HepG2 (cell line): ENCODE data around the gene DPEP2NB. TPM values are rescaled to one million over a fixed set of nuclear protein-coding genes. Genes with fewer than 3 reads are reported as not detected.
"Not testable (repeated sequence)": the region's sequence is repeated elsewhere in the genome, so short reads cannot be mapped to it uniquely, and the experiment has no call there.

ENCODE experiments used
- ATAC-seq: fragments of 200-7000 bp; cut with Tn5 transposase; 3 replicates; pipeline ENCODE4 v1.9.1; 2020; ENCODE audit warnings: mild to moderate bottlenecking, moderate library complexity
- BruUV-seq: library from RNA; stranded (reverse); fragments of 400-500 nt; replicated peaks from 2 replicates; lab custom pipeline; 2021; lab: Mats Ljungman, UMichigan
- CTCF ChIA-PET: fragments of 300-600 bp; formaldehyde crosslinking; extraction: SDS; loops from one replicate; lab custom pipeline; 2021; ENCODE audit warnings: low total read pairs, inconsistent platforms, low intra/inter-chr PET ratio; lab: Yijun Ruan, JAX
- POLR2A ChIA-PET: fragments of 350-600 bp; sonication (Branson Sonifier 250); formaldehyde crosslinking; loops from one replicate; lab custom pipeline; 2020; ENCODE audit warnings: antibody characterized with exemption, inconsistent platforms; lab: Yijun Ruan, JAX
- DNase-seq: peaks from one replicate; pipeline ENCODE4 v3.0.0-alpha.2; 2015; ENCODE audit warnings: low spot score
- FAIRE-seq: peaks from 3 replicates; lab custom pipeline; 2011; peaks lifted over from hg19 to GRCh38; lab: Jason Lieb, UNC
- H2AFZ ChIP-seq: one replicate; pipeline ENCODE4 v1.6.1; 2011; ENCODE audit warnings: low read length, inconsistent platforms
- H3K27ac ChIP-seq: fragments of 300-600 bp; 3 replicates; pipeline ENCODE4 v1.8.0; 2011; ENCODE audit warnings: mixed run types, mild to moderate bottlenecking, mixed read lengths, low read length, inconsistent platforms; ENCODE audit not compliant: insufficient read depth; ENCODE audit errors: extremely low read length
- H3K27me3 ChIP-seq, 2 experiments: fragments of 200-600 bp in 1 of 2; 2 replicates in 1 of 2; 3 replicates in 1 of 2; pipeline versions ENCODE4 v1.6.0 to v1.8.0; 2011; ENCODE audit warnings: low read length in 2 of 2, mild to moderate bottlenecking in 2 of 2, moderate library complexity in 2 of 2, inconsistent platforms in 1 of 2; ENCODE audit not compliant: insufficient read depth in 2 of 2, control insufficient read depth in 1 of 2
- H3K36me3 ChIP-seq, 2 experiments: fragments of 200-600 bp in 1 of 2; replicated peaks in 1 of 2; 2 replicates in 1 of 2; 3 replicates in 1 of 2; pipeline versions ENCODE4 v1.5.1 to v1.8.0; 2011; ENCODE audit warnings: low read length in 2 of 2, inconsistent platforms in 1 of 2; ENCODE audit not compliant: insufficient read depth in 2 of 2, control insufficient read depth in 1 of 2
- H3K4me1 ChIP-seq: 2 replicates; pipeline ENCODE4 v1.5.1; 2012; ENCODE audit warnings: low read length, inconsistent platforms; ENCODE audit not compliant: insufficient read depth
- H3K4me2 ChIP-seq: 2 replicates; pipeline ENCODE4 v1.6.0; 2011; ENCODE audit warnings: low read depth, low read length, inconsistent platforms
- H3K4me3 ChIP-seq, 3 experiments: fragments of 200-600 bp in 1 of 3; sonication (generic), shearing (Covaris generic) in 1 of 3; replicated peaks in 1 of 3; 2 replicates each; pipeline ENCODE4 v1.5.1; 2011 to 2016; ENCODE audit warnings: low read length in 3 of 3, inconsistent platforms in 2 of 3, low read depth in 2 of 3, mild to moderate bottlenecking in 2 of 3, control low read depth in 1 of 3, mixed read lengths in 1 of 3; ENCODE audit not compliant: insufficient read depth in 1 of 3
- H3K79me2 ChIP-seq: one replicate; pipeline ENCODE4 v1.6.1; 2011; ENCODE audit warnings: low read length, inconsistent platforms; ENCODE audit not compliant: insufficient read depth
- H3K9ac ChIP-seq: 2 replicates; pipeline ENCODE4 v1.6.0; 2011; ENCODE audit warnings: mild to moderate bottlenecking, low read depth, low read length, inconsistent platforms; ENCODE audit not compliant: insufficient read depth
- H3K9me3 ChIP-seq: 2 replicates; pipeline ENCODE4 v1.5.1; 2012; ENCODE audit warnings: mild to moderate bottlenecking, low read length
- H4K20me1 ChIP-seq: 2 replicates; pipeline ENCODE4 v1.6.0; 2011; ENCODE audit warnings: inconsistent platforms, mild to moderate bottlenecking, low read length, moderate library complexity; ENCODE audit not compliant: insufficient read depth
- DNMT1 ChIP-seq: sonication (generic); formaldehyde crosslinking; IDR thresholded peaks from 2 replicates; pipeline ENCODE4 v1.5.1; 2020; ENCODE audit warnings: mild to moderate bottlenecking, missing genetic modification reagents
- SETDB1 ChIP-seq: sonication (generic); formaldehyde crosslinking; IDR thresholded peaks from 2 replicates; pipeline ENCODE4 v1.5.1; 2020; ENCODE audit warnings: missing genetic modification reagents, mild to moderate bottlenecking, borderline replicate concordance
- TEAD3 ChIP-seq: optimal IDR thresholded peaks from 2 replicates; pipeline ENCODE3; 2016; ENCODE audit warnings: borderline replicate concordance
- ZBTB38 ChIP-seq: sonication (generic); formaldehyde crosslinking; IDR thresholded peaks from 2 replicates; pipeline ENCODE4 v1.5.1; 2020; ENCODE audit warnings: mild to moderate bottlenecking, missing genetic modification reagents
- ZFP91 ChIP-seq: sonication (generic); formaldehyde crosslinking; IDR thresholded peaks from 2 replicates; pipeline ENCODE4 v1.9.0; 2022; ENCODE audit warnings: missing genetic modification reagents, mild to moderate bottlenecking, borderline replicate concordance
- ZNF687 ChIP-seq: sonication (generic); formaldehyde crosslinking; IDR thresholded peaks from 2 replicates; pipeline ENCODE4 v1.5.1; 2020; ENCODE audit warnings: mild to moderate bottlenecking, missing genetic modification reagents, moderate library complexity
- WGBS: methylation state at CpG from one replicate; pipeline ENCODE4 v1.1.6; 2017; ENCODE audit warnings: low lambda C conversion rate; 5-methylcytosine and 5-hydroxymethylcytosine counted together
- in situ Hi-C: cut with HindIII; loops from 2 replicates; pipeline ENCODE4 v1.10.0; 2017; ENCODE audit warnings: low pct_unique_long_range_greater_than_20kb; ENCODE audit not compliant: extremely low pct_ligation_motif_present
- intact Hi-C: fragments of 100-400 bp; cut with micrococcal nuclease; formaldehyde crosslinking; loops from one replicate; pipeline ENCODE4 v1.10.0; 2022; ENCODE audit not compliant: unreplicated experiment
- polyA plus RNA-seq, 8 experiments: library from polyadenylated mRNA; depleted of rRNA in 3 of 8; stranded (reverse) in 7 of 8; unstranded in 1 of 8; fragments of >200 nt; fragmentation: Illumina TruSeq in 4 of 8; extraction: Trizol in 4 of 8; gene quantifications; 2 replicates each; pipeline versions ENCODE4 v1.2.1 to v1.2.3, GENCODE V29; 2011 to 2016; ENCODE audit warnings: low read depth in 4 of 8, missing spikeins in 1 of 8, mixed read lengths in 1 of 8; ENCODE audit not compliant: insufficient read depth in 1 of 8
- total RNA-seq, 5 experiments: library from RNA; depleted of rRNA; stranded (reverse); fragments of >200 nt; fragmentation: Illumina TruSeq; extraction: Trizol; gene quantifications; 2 replicates each; pipeline ENCODE4 v1.2.3, GENCODE V29; 2016; ENCODE audit warnings: low read depth in 1 of 5

DPEP2NB gene
- total and polyA plus RNA-seq, 2 of the 13 experiments (the other 11 are each of a cell fraction or from before 2014, with no cell fraction given), result not detected

- H4K20me1 ChIP-seq, DNase-seq, H2AFZ ChIP-seq, H3K4me2 ChIP-seq, H3K4me3 ChIP-seq, FAIRE-seq, H3K9me3 ChIP-seq, BruUV-seq, intact Hi-C loops, H3K79me2 ChIP-seq, ATAC-seq, H3K27me3 ChIP-seq, in situ Hi-C loops, CTCF ChIA-PET, H3K36me3 ChIP-seq: not testable (repeated sequence)
- H3K4me1 ChIP-seq, result peaks cover 48% of the 10 kb centered on the region
- POLR2A ChIA-PET, result interaction anchor here (0.6 to 1.8 kb wide), 12 partner anchors 7 to 86 kb away, joined by 3 to 13 read pairs (median 4); partner anchors contain the start of genes DDX28, DUS2, LCAT and NFATC3
- peak overlapping the region; percentile 31 for H3K9ac ChIP-seq
- WGBS, result 90% methylated on average over 22 of the region's 36 CpGs
- peak overlapping the region; percentile 72 for H3K27ac ChIP-seq
- TF ChIP-seq ZBTB38 (CRISPR knock-in tag) (peak; percentile 92), SETDB1 (CRISPR knock-in tag) (0 out of 2 replicates have a peak, but pooled peaks have one; percentile 85), ZFP91 (CRISPR knock-in tag) (peak; percentile 46; the same call in 1 of the 2 replicates), DNMT1 (CRISPR knock-in tag) (peak; percentile 53; the same call in 1 of the 2 replicates), ZNF687 (peak; percentile 57; the same call in 1 of the 2 replicates), TEAD3 (CRISPR knock-in tag) (peak; percentile 48)
Measured at GRCh38 chr16:67998231-67998778, 17.4 kb downstream of the DPEP2NB start.
